CD4-positive, alpha-beta T cell treated with Interleukin-15 for 1 hour (primary cell): ENCODE data around the gene SDR39U1.

ENCODE experiments used
- DNase-seq: peaks from one replicate; pipeline ENCODE4 v3.0.0-alpha.2; 2020

SDR39U1 gene

DNA sequence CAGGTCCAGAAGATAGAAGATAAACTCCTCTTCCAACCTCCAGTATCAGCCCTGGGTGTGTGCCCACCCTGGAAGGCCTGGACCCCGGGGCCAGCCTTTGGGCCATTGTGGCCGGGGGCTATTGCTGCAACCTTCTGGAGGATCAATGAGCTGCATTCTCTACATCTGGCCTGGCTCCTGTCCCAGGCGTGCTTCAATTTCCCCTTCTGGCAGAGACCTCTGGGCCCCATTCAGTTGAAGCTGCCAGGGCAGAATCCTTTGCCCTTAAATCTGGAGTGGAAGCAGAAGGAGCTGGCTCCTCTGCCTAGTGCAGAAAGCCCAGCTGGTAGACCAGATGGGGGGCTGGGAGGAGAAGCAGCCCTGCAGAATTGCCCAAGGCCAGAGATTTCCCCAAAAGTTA, 33.8 kb downstream of the SDR39U1 start:
- DNase-seq, result no peak

DNA sequence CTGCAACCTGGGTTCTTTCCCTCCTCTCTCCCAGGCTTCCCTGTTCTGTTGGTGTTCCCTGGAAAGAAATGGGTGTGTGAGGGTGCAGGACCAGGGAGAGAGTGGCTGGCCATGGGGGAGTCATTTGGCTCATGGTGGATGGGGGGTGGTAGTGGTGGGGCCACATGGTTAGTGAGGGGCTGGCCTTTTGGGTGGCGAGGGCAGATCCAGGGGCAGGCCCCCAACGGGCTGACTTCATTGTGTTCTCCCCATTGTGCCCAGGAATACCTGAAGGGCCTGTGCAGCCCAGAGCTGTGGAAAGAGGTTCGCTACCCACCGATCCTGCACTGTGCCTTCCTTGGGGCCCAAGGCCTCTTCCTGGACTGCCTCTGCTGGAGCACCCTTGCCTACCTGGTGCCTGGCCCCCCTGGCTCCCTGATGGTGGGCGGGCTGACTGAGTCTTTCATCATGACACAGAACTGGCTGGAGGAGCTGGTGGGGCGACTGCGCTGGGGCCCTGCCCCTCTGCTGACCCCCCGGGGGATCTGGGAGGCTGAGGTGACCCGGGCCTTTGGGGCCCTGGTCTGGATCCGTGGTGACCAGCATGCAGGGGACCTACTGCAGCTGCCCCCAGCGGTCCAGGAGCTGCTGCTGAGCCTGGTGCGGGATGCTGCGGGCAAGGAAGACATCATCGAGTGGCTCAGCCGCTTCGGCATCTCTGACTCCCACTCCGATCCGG, 34.8 kb downstream of the SDR39U1 start:
- DNase-seq, result no peak

DNA sequence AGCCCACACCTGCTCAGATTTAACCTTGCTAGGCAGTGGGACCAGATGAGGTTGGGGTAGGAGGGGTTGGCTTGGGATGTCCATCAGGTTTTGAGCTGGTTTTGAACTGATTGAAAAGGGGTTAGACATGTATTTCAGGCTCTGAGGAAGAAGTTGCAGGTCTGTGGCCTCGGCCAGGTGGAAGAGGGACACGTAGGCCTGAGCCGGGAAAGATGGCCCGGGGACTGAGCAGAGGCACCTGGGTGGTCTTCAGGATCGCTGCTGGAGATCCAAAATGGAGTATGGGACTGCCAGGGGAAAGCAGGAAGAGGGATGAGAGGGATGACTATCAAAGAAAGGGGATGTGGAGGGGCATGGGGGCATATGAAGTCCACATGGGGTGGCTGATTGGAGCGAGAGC, 36.2 kb downstream of the SDR39U1 start:
- no peak for DNase-seq

DNA sequence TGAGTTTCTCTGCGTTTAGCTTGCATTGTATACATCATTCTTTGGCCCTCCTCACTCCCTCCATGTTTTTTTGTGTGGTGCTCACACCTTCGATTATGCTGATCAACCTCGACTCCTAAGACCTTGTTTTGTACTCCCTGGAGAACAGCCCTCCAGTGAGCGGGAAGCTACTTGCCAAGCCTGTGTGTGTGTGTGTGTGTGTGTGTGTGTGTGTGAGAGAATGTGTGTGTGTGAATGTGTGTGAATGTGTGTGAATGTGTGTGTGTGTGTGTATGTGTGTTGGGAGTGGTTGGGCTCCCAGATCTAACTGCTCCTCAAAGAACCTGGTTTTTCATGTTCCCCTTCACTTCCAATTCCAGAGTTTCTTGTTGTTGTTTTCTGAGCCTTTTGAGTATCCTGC, 37.8 kb downstream of the SDR39U1 start:
- DNase-seq, result no peak

DNA sequence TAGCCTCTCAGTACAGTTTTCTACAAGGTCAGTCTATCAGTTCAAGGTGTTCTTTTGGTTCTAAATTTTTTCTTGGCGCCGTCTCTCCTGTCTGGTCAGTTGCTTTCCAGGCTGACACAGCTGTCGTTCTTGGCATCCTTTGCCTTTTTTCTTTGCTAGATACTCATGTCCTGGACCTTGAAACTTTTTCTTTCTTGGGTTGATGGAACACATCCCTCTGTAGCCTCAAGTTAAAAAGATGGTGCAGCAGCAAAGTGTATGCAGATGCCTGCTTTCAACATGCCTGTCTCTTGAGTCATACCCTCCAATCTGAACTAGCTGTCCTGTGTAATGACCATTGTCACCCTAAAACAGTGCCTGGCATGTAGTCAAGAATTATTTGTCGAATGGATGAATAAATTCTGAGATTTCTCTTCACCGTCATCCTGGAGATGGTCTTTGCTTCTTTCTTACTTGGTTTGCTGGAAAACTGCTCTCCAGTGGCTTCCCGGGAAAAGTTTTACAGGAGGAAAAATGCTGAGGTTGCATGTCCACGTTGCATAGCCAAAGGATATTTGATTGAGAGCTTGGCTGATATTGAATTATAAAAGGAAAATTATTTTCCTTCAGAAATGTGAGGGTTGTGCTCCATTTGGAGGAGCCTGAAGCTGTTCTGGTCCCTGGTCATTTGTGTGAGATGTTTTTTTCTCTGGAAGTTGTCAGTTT, 39.1 kb downstream of the SDR39U1 start:
- DNase-seq, result no peak

DNA sequence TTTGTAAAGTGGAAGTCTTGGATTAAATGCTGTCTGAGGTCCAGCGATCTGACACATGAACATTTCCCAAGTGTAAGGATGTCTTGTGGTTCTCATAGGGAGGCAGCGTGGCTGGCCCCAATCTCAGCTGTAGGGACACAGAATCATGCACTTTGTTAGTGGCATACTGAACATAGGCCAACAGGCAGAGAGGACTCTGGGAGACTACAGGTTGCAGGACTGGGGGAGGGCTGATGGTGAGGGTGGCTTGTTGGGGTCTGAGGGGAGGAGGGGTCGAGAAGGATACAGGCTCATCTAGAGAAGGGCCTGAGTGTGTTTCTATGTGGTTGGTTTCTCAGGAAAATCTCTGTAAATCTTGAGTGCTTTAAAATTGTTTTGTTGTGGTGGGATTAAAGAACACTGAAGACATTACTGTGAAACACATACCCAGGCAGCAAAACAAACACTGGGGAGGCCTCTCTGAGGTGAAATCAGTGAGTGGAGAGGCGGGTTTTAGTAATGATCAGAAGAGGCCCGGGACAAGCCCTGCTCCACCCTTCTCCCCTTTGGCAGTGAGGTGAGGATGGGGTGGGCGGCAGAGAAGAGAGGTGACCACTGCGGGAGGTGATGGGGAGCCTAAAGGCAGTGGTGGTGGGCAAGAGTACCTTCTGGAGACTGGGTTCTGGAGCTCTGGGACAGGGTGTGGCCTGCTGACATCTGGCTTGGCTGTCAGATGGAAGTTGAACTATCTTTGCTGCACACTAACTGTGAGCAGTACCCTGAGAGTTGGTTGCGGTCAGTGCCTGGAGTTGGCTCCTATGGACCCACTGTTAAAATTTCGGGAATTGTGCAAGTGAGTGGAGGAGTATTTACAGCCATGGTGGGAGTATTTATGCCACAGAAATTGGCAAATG, 40.5 kb downstream of the SDR39U1 start:
- no peak for DNase-seq

DNA sequence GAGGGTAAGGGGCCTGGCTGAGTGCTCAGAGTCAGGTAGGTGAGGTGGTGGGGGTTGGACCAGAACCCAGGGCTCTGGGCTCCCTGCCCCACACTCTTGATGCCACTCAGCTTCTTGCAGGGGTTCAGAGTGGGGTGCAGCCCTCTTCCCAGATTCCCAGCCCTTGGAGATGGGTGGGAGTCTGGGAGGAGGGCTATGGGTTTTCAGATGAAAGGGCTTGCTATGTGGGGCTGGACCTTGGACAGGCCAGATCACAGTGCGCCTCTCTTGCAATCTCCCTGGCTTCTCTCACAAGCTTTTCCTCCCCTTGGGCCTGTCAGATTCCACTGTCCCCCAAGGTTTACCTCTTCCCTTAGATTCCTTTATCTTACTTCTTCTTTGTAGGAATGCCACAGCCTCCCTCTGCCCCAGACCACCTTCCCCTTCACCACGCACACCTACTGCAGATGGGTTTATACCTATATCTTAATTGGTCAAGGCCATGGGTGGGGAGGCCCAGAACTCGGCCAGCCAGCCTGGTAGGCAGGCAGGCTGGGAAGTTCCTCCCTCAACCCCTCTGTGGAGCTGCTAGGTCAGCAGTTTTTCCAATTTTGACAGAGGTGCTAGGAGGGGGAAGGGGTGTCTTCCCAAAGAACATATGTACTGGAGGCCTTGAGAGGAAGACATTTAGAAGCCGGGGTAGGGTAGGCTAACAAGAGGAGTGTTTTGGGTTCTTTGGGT, 42.4 kb downstream of the SDR39U1 start:
- DNase-seq, result no peak

DNA sequence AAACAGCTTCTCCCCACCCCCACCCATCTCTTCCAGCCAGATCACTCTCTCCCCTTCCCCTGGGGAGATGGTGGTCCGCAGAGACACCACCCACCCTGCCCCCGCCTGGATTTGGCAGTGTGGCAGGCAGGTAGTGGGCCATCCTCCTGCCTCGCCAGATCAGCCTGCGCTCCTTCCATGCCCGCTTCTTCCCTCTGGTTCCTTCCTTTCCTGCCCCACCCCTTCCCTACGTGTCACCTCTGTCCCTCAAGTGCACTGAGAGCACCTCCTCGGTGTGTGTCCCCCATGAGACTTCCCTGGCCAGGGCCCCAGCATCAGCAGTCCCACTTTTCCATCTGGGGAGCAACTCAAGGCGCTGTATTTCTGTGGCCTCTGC, 43.1 kb downstream of the SDR39U1 start:
- DNase-seq, result no peak

DNA sequence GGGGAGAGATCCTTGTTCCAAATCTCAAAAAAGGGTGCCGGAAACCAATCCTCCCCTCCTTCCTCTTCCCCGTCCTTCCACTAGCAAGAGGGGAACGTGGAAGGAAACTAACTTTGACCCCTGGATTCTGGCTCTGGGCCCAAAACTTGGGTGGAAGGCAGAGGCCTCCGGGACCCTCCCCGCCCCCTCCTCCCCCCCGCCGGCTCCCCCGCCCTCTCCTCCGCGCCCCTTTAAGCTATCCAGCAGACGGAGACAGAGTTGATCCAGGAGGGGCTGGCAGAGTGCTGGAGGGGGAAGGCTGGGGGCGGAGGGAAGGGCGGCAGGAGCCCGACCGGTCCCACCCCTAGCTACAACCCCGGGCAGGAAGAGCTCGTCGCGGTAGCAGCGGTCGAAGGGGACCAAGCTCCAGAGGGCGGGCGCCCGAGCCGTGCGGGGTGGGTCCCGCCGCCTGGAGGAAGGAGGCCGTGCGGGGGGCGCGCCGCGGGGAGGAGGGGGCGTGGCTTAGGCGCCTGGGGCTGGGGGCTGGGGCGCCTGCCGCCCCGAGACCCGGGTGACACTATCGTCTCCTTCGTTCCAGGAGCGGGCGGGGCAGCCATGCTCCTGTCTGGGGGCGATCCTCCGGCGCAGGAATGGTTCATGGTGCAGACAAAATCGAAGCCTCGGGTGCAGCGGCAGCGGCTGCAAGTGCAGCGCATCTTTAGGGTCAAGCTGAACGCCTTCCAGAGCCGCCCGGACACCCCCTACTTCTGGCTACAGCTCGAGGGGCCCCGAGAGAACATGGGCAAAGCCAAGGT, 43.7 kb downstream of the SDR39U1 start, which contains the start of gene NYNRIN:
NYNRIN (plus strand) TSS at position 351 of the 794 bp plus-strand sequence; CDS start at position 595, 244 bp downstream.
- DNase-seq, result no peak

DNA sequence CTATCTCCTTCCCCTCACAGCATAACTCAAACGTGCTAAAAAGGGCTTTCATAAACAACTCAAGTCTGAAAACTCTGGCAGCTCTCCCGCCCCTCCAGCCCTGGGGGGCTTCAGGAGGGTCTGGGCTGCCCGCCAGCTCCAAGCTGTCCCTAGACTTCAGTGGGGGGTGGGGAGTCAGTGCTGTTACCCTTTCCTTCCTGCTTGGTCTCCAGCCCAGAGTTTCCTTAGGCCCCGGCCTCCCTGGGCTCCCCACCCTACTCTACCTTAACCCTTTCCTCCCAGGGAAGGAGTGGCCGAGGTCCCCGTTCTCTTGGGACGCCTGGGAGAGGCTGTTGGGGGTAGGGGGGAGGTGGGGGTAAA, 44.3 kb downstream of the SDR39U1 start:
- DNase-seq, result no peak

DNA sequence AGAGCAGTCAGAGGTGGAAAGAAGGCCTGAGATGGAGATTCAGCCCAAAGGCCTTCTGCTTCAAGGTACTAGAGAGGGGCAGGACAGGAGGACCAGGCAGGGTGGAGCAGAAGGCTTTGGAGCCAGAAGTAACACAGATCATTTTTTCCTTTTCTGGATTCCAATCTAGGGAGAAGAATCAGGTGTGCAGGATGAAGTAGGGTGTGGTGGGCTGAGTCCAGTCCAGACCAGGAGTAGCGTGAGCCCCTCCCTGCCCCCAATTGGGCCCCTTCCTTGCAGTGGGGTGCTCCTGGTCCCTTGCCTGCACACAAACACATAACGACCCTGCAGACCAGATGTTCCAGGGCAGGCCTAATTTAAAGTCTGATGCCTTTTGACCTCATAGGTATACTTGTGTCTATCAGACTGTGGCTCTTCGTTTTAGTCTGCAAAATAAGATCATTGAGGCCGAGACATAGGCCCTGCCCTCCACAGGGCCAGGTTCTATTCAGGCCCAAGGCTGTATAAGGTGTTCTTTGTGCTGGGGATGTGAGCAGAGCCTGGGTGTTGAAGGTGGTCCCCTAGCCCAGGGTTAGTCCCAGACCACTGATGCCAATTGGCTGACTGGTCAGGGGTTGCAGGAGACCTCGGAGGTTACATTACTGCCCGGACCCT, 44.8 kb downstream of the SDR39U1 start:
- DNase-seq, result no peak

DNA sequence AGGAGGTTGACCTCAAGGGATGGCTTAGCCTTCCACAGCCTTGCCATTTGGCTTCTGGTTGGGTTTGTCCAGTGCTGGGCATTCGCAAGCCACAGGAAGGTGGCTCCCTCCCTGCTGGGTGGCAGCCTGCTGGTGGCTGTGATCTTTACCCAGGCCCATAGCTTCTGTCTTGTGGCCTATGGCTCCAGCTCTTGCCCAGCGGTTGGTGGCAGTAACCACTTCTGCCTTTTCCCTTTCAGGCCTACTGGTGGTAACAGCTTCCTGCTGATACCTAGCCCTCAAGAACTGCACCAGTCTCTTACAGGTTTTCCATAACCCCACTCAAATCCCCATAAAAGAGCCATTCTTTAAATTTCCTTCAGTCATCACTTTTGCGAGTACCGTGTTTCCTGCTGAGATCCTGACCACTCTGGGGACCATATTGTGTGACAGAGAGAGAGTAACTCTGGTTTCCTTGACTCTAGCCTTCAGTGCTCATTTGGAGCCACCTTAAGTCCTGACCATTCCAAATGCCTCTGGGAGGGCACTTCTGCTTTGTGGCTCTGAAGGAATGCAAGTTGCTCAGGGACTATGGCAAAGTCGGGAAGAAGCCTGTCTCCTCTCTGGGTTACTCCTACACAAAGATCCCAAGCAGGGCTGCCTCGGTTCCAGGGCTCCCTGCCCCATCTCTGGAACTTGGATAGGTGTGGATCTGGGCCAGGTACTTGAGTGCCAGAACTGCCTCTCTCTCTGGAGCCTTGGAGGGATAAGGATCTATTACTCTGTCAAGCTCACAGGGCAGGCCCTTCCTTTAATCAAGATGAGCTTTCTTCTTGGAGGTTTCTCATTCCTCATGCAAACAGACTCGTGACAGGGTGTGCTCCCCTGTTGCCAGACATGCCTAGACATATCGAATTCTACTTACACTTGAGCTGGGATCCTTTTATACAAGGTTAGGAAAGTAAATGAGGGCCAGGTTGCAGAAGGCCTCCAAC, 46.7 kb downstream of the SDR39U1 start:
- DNase-seq, result no peak

DNA sequence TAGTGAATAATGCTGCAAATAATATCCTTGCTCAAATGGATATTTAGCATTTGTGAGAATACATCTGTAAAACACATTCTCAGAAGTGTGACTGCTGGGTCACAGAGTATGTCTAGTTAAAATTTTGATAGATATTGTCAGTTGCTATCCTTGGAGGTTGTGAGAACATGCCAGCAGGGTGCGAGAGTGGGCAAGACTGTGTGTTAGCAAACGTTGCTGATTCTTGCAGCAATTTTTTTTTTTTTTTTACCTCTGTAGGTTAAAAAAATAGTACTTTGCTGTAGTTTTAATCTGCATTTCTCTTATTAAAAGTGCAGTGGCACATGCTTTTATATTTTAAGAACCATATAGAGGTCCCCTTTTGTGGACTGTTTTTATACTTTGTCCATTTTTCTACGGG, 48.3 kb downstream of the SDR39U1 start:
- no peak for DNase-seq

DNA sequence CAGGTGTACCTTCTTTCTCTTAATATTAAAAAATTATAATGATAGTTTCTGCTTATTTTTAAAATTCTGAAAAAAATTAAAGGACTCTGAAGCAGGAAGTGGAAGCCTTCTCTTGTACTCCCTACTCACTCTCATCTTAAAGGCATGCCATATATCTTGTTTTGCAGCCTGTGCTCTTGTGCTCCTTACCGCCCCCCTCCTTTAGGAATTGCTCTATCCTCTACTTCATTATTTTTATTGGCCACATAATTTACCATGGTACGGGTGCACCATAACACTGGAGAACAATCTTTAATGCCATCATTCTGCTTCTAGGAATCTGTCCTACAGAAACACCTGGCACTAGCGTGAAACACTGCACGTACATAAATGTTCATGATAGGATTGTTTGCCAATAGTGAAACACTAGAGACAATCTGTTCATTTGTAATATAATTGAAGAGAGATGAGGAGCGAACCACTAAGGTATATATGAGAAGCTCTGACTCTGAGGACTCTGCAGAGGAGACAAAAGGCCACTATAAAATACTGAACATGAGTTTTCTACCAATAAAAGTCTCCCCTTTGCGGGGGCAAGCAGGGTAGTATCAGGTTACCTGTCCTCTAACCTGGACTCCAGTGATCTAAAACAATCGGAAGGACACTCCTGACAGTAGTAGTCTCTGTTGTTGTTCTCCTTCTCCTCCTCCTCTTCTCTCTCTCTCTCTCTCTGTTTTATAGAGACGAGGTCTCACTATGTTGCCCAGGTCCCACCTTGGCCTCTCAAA, 50.1 kb downstream of the SDR39U1 start:
- no peak for DNase-seq

DNA sequence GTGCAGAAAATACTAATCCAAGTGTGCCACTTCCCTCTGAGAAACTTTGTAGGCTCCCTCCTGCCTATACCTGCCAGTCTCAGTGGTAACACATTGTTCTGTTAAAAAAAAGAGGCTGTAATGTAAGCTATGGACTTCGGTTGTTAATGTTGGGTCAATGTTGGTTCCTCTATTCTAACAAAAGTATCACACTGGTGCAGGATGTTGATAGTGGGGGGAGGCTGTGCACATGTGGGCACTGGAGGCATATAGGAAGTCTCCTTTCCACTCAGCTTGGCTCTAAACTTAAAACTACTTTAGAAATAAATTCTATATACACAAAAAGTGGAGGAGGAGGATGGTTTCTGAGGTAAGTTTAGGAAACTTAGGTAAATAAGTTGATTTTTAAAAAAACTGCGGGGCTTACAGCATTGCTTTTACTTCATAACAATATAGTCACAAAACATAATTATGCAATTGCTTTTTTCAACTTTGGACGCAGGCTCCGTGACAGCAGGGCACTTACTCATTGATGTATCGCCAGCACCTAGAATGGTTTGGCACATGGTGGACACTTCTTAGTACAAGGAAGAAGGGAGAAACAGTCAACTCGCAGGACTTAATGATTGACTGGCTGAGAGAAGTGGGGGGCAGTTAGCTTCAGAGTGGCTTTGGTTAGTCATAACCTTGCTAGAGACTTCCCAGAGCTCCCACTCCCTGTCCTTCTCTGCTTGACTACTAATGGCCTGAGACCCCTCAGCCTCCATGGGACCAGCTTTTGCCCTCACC, 51.7 kb downstream of the SDR39U1 start:
- DNase-seq, result no peak
